AG04449 (cell line): Measurements from ENCODE around the gene PALM3.
"Not testable (repeated sequence)": the region's sequence is repeated elsewhere in the genome, so short reads cannot be mapped to it uniquely, and the experiment has no call there.

ENCODE experiments used
- CTCF ChIA-PET: fragments of 350-600 bp; formaldehyde crosslinking; extraction: SDS; loops from one replicate; lab custom pipeline; 2021; ENCODE audit warnings: antibody characterized with exemption; lab: Yijun Ruan, JAX
- POLR2A ChIA-PET: fragments of 400-600, 350-600 bp; formaldehyde crosslinking; extraction: SDS; loops from one replicate; lab custom pipeline; 2020; ENCODE audit warnings: antibody characterized with exemption, inconsistent platforms; lab: Yijun Ruan, JAX
- DNase-seq: peaks from one replicate; pipeline ENCODE4 v3.0.0-alpha.2; 2010; ENCODE audit warnings: low read depth, low spot score
- H3K4me3 ChIP-seq: 2 replicates; pipeline ENCODE4 v1.5.1; 2011; ENCODE audit warnings: low read depth, mild to moderate bottlenecking, control low read depth, low read length
- CTCF ChIP-seq: IDR thresholded peaks from one replicate; pipeline ENCODE4 v1.5.1; 2011; ENCODE audit warnings: mild to moderate bottlenecking, moderate library complexity, low read length, control low read depth, inconsistent platforms; ENCODE audit not compliant: insufficient read depth; ENCODE audit errors: missing control alignments

Gene PALM3

GRCh38 chr19:14023404-14024235 is 38.3 kb downstream of the PALM3 start:
- CTCF ChIA-PET: interaction anchor here (1.0 to 2.5 kb wide), 2 partner anchors 8 to 25 kb away, joined by 3 to 11 read pairs; partner anchors contain the start of gene IL27RA
- POLR2A ChIA-PET: no interaction called here
- H3K4me3 ChIP-seq: no peak overlapping the region
- DNase-seq: no peak
- peak; percentile 38 for TF ChIP-seq CTCF

DNA sequence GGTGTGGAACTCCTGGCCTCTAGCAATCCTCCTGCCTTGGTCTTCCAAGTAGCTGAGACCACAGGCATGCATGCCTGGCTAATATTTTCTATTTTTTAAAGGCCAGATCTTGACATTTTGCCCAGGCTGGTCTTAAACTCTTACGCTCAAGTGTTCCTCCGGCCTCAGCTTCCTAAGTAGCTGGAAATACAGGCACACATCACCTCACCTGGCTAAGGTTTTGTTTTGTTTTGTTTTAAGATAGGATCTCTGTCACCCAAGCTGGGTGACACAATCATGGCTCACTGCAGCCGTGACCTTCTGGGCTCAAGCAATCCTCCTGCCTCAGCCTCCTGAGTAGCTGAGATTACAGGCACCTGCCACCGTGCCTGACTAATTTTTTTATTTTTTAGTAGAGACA is 39.4 kb downstream of the PALM3 start:
- no peak for DNase-seq
- TF ChIP-seq CTCF: no peak
- H3K4me3 ChIP-seq: no peak overlapping the region
- ChIA-PET CTCF (interaction anchor here (0.9 to 2.5 kb wide), 4 partner anchors 9 to 26 kb away, joined by 3 to 11 read pairs (median 4); partner anchors contain the start of gene IL27RA), POLR2A (interaction anchor here (0.6 kb wide), 1 partner anchor 49 kb away, joined by 3 read pairs; no protein-coding TSS in a partner anchor)

DNA sequence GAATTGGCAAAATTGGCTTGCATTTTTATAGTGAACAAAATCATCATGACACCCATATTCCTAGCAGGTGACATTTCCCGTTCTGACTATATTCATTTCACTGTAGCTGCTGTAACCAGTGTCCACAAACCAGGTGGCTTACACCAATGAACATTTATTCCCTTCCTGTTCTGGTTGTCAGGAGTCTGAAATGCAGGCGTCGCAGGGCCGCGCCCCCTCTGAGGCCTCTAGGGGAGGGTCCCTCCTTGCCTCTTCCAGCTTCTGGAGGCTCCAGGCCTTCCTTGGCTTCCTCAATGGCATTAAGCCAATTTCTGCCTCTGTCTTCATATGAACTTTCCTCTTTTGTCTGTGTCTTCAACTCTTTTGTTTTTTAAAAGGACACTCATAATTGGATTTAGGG is 40.4 kb downstream of the PALM3 start:
- CTCF ChIA-PET: interaction anchor here (0.9 to 2.5 kb wide), 6 partner anchors 10 to 51 kb away, joined by 3 to 11 read pairs (median 4); partner anchors contain the start of genes IL27RA and MISP3
- no peak for TF ChIP-seq CTCF
- H3K4me3 ChIP-seq: no peak overlapping the region
- no peak for DNase-seq
- POLR2A ChIA-PET: no interaction called here

GRCh38 chr19:14019739-14020138 is 42.1 kb downstream of the PALM3 start:
- DNase-seq, POLR2A ChIA-PET, H3K4me3 ChIP-seq: not testable (repeated sequence)
- CTCF ChIA-PET: interaction anchor here (1.0 to 1.8 kb wide), 3 partner anchors 9 to 55 kb away, joined by 4 to 5 read pairs (median 4); no protein-coding TSS in a partner anchor

DNA sequence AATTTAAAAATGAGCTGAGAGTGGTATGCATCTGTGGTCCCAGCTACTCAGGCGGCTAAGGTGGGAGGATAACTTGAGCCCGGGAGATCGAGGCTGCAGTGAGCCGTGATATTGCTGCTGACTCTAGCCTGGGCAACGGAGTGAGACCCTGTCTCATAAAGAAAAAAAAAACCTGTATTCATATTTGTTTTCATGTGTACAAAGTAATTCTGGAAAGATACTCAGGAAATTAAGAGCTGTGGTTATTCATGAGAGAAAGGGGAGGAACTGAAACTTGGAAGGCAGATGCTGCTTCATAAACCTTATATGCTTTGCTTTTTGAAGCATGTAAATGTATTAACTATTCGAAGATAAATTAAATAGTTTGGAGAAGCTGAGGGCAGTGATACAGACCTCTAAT is 42.8 kb downstream of the PALM3 start:
- no peak for DNase-seq
- ChIA-PET POLR2A (no interaction called here), CTCF (interaction anchor here (0.6 to 1.8 kb wide), 4 partner anchors 10 to 110 kb away, joined by 3 to 5 read pairs (median 4); no protein-coding TSS in a partner anchor)
- no peak overlapping the region for H3K4me3 ChIP-seq
- TF ChIP-seq CTCF: no peak

DNA sequence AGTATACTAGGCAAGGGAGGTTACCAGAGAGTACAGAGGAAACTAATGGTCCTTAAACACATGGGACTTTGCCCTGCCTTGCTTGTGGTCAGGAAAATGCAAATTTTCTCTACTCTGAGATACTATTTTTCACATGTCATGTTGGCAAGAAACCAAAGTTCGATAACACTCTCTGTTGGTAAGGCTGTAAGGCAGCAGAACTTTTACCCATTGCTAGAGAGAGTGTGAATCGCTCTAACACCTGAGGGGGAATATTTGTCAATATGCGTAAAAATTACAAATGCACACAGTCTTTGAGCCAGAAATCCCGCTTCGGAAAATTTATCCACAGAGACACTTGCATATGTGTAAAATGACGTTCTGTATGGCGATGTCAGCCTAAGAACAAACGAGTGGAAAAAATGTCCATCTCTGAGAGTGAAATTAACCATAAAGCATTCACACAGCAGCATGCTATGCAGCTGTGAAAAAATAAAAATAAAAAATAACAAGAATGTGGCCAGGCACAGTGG is 46.3 kb downstream of the PALM3 start:
- ChIA-PET CTCF (no interaction called here), POLR2A (interaction anchor here (0.6 kb wide), 1 partner anchor 848 kb away, joined by 4 read pairs; no protein-coding TSS in a partner anchor)
- TF ChIP-seq CTCF: no peak
- no peak for DNase-seq
- no peak overlapping the region for H3K4me3 ChIP-seq
